ENCODE results near the gene OXER1.

OXER1 gene

GRCh38 chr2:42768706-42769256, 4.8 kb upstream of the OXER1 start:
- H3K27ac ChIP-seq: no peak overlapping the region
- TF ChIP-seq CTCF (conservative IDR thresholded peaks at IDR 0.05): no peak

GRCh38 chr2:42767899-42768705, 4.2 kb upstream of the OXER1 start:
- TF ChIP-seq CTCF (conservative IDR thresholded peaks at IDR 0.05): no peak
- H3K27ac ChIP-seq: no peak overlapping the region

GRCh38 chr2:42767080-42767898, 3.4 kb upstream of the OXER1 start:
- no peak overlapping the region for H3K27ac ChIP-seq
- no peak for TF ChIP-seq CTCF (conservative IDR thresholded peaks at IDR 0.05)

GRCh38 chr2:42765686-42766085, 1.8 kb upstream of the OXER1 start:
- no peak overlapping the region for H3K27ac ChIP-seq
- no peak for TF ChIP-seq CTCF (conservative IDR thresholded peaks at IDR 0.05)

GRCh38 chr2:42764901-42765300, 966 bp upstream of the OXER1 start:
- no peak for TF ChIP-seq CTCF (conservative IDR thresholded peaks at IDR 0.05)
- no peak overlapping the region for H3K27ac ChIP-seq

- no peak for TF ChIP-seq CTCF (conservative IDR thresholded peaks at IDR 0.05)
- H3K27ac ChIP-seq: no peak overlapping the region
Observed at GRCh38 chr2:42762823-42763804, 821 bp downstream of the OXER1 start.
